Stimulated activated CD8-positive, alpha-beta memory T cell treated with anti-CD3 and anti-CD28 coated beads, Interleukin-12 subunit alpha, Interleukin-12 subunit beta, amount 100 ng/mL, for 1 hour (primary cell): ENCODE results near the gene IL22RA1.

Experiments used
- DNase-seq: peaks from one replicate; pipeline ENCODE4 v3.0.0-alpha.2; 2020; ENCODE audit warnings: low read depth

Gene IL22RA1

DNA sequence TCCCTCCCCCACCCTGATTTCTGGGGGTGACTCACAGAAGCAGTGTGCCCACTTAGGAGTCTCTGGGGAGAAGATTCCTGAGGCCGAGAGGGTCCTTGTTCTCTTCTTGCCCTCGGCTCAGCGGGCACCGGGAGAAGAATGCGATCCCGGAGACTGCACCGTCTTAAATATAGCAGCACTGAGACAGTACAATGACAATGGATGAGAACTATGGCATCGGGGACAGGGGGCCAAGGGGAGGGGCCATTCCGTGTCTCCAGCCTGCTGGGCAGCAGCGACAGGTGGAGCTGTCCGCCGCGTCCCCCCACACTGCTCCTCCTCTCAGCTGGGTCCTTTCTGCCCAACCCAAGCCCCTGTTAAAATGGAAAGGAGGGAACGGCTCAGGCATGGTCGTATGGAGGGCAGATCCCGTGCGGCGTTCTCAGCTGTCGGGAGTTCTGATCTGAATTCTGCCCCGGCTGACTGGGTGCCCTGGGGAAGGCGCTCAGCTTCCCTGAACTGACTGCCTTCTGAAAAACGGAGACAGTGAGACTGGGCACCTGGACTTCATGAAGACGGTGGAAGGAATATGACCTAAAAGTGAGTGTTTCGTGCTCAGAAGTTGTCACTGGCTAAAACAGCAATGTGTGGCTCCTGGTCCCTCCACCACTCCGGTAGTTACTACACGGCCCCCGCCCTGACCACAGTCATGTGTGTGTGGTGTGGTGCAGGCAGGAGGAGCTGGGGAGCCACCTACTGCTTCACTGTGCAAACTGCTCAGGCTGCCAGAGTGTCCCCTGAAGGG, 30.8 kb downstream of the IL22RA1 start, which contains the start of gene MYOM3:
Gene MYOM3 (minus strand): TSS at position 140 of the 784 bp plus-strand sequence. CDS start 3,499 bp downstream, outside the sequence.
- peak; percentile 32 for DNase-seq

GRCh38 chr1:24111262-24111995, 31.5 kb downstream of the IL22RA1 start:
- no peak for DNase-seq

GRCh38 chr1:24110642-24111261, 32.2 kb downstream of the IL22RA1 start:
- no peak for DNase-seq

- DNase-seq, result no peak
These were observed 33.1 kb downstream of the IL22RA1 start for GRCh38 chr1:24109686-24110475.

GRCh38 chr1:24109166-24109483, 33.8 kb downstream of the IL22RA1 start:
- no peak for DNase-seq

DNA sequence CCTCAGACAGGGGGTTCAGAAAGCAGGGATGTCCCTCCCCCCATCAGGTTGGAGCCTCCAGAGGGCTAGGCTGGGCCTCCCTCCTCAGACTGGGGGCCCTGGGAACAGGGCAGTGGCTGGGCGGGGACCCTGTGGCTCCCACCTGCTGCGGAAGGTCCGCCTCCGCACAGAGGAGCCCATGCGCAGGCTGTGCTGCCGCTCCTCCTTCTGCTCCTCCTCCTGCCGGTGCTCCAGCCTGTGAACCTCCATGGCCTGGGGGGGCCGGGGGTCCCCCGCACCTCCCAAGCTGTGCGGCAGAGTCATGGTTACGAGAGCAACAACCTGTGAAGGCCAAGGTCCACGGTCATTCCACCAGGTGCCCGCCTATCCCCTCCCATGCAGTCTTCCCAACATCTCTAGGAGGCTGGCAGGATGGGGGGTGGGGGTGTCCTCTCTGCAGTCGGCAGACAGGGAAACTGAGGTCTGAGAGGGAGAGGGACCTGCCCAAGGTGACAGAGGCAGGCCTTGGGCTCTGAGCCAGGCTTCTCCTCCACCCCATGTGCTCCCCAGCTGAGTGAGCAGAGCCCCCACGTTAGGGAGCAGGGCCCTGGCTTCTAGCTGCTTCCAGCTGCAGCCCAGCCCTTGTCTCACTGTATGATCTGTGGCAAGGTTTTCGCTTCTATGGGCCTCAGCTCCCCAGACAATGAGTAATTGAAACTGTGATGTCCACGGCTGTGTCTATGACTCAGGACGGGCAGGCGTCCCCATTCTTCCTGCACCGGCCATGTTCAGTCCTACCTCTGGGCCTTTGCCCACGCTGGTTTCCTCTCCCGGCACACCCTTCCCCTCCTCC, 34.4 kb downstream of the IL22RA1 start:
- DNase-seq, result no peak

DNA sequence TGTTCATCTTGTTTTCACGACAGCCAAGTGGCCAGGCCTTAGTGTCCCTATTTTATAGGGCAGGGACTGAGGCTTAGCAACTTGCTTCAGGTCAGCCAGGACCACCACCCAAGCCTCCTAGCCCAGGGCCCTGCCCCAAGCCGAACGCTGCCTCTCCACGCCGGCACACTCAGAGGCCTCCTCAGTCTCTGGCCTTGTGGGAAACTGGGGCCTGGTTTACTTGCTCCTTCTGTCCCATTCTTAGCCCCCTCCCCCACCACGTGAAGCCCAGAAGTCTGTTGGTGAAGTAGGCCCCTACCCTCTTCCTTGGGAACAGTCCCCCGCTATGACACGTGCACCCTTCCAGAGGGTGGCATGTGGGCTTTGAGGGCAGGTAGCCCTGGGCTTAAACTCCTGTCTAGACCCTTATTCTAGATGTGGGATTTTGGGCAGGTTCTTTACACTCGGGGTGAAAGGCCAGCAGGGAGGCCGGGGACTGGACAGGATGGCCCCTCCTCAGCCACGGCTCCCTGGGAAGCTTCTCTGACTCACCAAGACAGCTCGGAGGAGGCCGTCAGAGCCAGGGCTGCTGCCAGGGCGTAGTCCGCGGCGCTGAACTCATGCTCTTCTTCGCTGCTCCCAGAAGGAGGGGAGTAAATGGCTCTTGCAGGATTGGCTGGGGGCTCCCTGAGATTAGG, 35.3 kb downstream of the IL22RA1 start:
- DNase-seq, result no peak

- DNase-seq, result no peak
These were observed 37.4 kb downstream of the IL22RA1 start for GRCh38 chr1:24105368-24106160.

- DNase-seq, result no peak
These were observed 38.1 kb downstream of the IL22RA1 start for GRCh38 chr1:24104854-24105253.

DNA sequence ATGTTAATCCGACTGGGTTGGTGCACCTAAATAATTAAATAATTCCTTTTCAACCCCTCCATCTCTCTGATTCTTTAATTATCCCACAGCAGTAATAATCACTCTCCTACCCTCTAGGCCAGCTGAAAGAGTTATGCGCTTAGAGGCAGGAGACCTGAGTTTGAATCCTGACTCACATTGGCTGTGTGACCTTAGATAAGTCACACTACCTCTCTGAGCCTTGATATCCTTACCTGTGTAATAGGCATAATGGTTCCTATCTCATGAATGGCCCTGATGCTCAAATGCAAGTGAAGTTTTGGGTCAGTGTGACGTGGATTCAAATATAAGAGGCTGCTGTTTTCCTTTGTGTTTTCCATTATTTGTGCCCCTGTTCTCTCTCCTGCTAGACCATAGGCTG, 39.1 kb downstream of the IL22RA1 start:
- DNase-seq, result no peak

GRCh38 chr1:24103408-24103807, 39.5 kb downstream of the IL22RA1 start:
- no peak for DNase-seq

GRCh38 chr1:24102961-24103360, 40.0 kb downstream of the IL22RA1 start:
- no peak for DNase-seq

- no peak for DNase-seq
These were observed 40.9 kb downstream of the IL22RA1 start for GRCh38 chr1:24101796-24102586.

GRCh38 chr1:24100945-24101737, 41.8 kb downstream of the IL22RA1 start:
- DNase-seq, result no peak

DNA sequence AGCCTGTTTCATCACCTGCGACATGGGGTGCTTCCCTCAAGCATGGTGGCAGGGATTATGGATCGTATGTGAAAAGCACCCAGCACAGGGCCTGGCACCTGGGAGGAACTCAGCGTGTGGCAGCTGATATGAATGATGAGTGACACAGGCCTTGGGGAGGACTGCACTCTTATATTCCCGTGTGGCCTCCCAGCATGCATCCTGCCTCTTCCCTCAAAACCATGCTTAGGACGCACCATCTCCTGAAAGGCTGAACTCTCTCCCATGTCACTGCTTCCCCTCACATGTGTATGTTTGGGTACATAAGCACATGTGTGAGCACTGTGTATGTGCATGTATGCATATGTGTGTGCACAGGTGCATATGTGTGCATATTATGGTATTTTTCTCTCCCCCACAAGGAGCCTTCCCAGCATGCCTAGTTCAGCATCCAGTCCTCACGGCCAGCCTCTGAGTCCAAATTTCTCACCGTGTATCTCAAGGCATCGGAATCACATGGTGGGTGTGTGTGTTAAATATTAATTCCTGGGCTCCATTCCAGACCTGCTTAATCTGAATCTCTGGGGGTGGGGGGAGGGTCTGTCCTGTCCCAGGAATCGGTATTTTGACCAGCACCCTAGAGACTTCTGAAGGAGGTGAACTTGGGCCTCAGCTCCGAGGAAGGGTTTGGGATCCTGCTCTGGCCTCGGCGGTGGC, 43.8 kb downstream of the IL22RA1 start:
- no peak for DNase-seq

DNA sequence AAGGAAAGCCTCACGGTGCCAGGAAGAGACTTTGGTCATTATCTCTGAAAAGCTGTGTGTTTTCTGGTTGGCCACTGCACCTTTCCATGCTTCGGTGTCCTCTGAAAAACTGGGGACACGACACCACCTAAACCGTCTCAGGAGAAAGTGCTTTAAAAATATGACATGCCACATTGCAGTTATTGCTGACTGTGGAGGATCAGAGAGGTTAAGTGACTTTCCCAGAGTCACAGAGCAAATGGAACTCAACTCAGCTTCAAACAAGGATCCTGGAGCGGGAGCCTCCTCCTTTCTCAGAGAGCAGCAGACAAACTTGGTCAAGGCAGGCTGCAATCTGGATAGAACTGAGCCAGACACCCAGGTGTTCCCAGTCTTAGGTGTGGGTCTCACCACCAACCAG, 44.8 kb downstream of the IL22RA1 start:
- no peak for DNase-seq

DNA sequence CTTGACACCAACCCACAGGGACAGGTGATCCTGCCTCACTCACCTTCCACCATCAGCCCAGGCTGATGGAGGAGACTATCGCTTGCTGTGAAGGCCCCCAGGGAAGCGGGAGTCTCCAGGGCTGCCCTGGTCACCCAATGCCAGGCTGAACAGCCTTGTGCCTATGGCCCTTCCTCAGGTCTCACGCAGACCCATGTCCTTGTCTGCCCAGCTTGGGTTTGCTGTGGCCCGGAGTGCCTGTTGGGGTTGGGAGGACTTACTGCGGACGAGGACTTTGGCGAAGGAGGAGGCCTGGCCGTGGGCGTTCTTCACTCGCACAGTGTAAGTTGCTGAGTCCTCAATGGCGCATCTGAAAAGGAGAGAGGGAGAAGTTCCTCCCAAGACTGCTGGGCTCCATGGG, 45.3 kb downstream of the IL22RA1 start:
- no peak for DNase-seq

GRCh38 chr1:24096739-24097103, 46.2 kb downstream of the IL22RA1 start:
- no peak for DNase-seq
